HUDEP-2 (cell line): Measurements from ENCODE around the gene KPNA3.

Experiments
- DNase-seq, 76 experiments: peaks; one replicate each; lab custom pipeline; 2025; ENCODE audit not compliant: unreplicated experiment in 76 of 76; lab: John Stamatoyannopoulos, UW

Gene KPNA3

DNA sequence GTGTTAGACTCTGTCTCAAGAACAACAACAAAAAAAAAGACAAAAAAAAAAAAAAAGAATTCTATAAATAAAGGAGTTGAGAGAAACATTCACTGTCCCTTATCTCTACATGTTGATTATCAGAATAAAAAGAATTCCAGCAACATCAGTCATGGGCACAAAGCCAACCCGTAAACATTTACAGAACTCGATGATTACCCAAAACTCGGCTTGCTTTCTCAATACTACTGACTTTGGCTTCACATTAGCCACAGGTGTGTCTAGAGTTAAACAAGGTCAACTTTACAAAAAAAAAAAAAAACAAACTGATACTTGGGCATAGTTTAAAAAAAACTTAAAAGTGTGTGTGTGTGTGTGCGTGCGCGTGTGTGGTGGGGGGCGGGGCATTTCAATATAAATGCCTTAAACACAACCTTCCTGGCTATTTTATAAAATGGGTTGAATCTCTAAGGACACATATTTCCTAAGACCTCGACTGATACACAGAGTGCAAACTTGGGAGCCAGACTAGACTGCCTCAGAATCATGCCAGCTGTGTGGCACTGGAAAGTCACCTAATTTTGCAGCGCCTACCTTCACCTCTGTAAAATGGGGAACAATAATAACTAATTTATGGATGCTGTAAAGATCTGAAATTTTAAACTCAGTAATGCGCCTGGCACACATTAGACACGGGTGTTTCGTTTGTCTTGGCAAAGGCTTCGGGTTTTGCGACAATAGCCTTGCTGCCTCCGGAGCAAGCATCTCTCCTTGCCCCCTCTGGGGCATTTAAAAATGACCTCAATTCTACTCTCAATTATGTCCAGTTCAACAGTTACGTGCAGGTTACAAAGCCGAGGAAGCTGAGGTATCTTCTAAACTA lies 102.1 kb downstream of the KPNA3 start:
- peak in 24 of 76 experiments; percentile 3 to 47 (median 22) for DNase-seq

DNA sequence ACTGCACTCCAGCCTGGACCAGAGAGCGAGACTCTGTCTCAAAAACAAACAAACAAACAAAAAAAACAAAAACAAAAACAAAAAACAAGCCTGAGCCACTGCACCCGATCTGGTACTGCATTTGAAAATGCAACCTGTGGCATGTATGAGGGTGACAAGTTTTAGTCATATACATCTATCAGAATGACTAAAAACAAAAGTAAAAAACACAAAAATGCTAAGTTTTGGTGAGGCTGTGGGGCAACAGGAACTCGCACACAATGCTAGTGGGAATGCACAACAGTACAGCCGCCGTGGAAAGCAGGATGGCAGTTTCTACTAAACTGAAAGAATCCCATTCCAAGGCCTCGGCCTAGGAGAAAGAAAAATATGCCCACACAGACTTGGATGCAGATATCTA lies 109.0 kb downstream of the KPNA3 start:
- DNase-seq: no peak

DNA sequence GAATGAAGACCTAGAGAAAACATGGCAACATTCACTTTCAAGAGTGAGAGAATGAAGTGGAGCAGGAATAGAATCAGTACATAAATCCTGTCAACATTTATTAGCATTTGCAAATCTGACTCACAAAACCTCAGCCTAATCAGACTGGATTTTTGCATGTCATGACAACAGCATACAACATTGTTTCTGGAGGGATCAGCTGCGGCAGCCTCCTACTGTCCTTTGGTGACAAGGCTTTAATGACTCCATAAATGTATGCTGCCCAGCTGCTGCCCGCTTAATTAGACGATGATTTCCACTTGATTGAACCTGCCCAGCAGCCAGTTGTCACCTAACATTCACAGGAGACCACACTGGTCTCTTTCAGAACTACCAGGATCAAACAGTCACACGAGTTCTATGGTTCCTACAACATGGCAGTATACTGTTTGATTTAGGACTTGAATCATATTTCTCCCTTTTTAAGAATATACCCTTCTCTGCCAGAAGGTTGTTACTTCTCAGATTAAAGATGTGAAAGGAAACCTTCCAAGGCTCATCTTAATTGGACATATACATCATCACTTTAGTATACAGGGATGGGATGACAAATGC lies 110.5 kb downstream of the KPNA3 start:
- DNase-seq: no peak

DNA sequence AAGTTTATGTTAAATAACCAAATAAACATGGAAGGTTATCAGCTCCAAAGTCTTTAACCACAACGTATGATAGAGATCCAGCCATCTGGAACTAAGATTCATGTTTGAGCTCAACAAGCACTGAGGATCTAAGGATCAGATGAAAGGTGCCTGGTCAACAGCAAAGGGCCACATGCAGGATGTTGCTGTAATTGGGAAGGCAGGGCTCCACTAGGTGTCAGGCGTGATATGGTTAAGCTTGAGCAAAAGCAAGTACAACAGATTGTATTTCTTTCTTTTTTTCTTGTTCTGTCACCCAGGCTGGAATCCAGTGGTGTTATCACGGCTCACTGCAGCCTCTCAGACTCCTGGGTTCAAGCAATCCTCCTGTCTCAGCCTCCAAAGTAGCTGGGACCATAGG lies 113.2 kb downstream of the KPNA3 start:
- DNase-seq: peak in 25 of 76 experiments; percentile 1 to 42 (median 18)

DNA sequence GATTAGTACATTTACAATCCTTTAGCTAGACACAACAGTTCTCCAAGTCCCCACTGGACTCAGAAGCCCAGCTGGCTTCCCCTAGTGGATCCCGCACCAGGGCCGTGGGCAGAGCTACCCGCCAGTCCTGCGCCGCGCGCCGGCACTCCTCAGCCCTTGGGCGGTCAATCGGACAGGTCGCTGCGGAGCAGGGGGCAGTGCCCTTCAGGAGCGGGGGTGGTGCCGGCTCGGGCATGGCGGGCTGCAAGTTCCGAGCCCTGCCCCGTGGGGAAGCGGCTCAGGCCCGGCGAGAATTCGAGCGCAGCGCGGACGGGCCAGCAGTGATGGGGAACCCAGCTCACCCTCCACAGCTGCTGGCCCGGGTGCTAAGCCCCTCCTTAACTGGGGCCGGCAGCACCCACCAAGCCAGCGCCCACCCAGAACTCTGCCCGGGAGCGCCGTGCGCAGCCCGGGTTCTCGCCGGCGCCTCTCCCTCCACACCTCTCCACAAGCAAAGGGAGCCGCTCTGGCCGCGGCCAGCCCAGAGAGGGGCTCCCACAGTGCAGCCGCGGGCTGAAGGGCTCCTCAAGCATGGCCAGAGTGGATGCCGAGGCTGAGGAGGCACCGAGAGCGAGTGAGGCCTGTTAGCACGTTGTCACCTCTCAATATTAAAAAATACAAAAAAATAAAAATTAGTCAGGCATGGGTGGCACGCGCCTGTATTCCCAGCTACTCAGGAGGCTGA lies 114.1 kb downstream of the KPNA3 start:
- no peak for DNase-seq

DNA sequence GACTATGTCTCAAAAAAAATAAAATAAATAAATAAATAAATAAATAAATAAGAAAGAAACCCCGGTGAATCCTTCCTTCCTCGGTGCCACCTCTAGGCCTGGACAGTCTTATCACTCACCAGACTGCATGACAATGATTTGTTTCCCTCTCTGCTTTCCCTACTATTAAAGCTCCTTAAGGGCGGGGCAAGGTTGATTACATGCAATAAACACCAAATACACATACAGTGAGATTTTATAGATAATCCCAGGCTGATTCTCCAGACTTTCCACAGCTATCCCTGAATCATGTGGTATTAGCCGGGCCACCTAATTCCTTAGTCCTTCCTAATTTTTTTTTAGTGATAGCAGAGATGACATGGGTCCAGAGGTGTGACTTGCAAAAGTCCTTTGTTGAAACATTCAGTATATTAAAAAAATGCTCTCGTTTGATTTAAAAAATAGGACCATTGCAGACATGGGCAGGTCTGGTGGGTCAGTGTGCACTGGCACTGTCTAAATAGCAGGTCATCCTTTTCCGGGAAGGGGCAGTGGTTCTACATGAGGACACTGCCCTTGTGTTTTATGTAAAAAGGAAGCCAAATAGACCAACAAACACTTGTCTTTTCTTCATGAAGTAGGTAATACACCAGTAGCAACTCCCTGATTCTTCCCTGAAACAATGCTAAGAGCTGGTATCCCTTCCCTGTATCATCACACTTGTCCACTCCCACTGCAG lies 115.7 kb downstream of the KPNA3 start:
- no peak for DNase-seq

DNA sequence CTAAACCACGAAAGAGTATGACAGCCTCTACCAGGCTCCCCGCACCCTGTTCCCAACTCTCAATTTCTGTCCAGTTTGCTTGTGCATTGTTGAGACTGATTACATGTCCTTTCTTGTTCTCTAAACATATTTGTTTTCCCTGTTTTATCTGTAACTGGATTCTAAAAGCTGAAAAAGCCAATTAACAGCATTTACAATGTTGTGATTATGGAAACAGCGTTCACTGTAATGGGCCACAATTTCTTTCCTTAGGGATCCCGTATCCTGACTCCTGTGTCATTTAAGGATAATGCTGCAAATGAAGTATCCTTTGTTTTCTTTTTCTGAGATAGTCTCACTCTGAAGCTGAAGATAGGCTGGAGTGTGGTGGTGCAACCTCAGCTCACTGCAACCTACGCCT lies 121.7 kb downstream of the KPNA3 start:
- no peak for DNase-seq

DNA sequence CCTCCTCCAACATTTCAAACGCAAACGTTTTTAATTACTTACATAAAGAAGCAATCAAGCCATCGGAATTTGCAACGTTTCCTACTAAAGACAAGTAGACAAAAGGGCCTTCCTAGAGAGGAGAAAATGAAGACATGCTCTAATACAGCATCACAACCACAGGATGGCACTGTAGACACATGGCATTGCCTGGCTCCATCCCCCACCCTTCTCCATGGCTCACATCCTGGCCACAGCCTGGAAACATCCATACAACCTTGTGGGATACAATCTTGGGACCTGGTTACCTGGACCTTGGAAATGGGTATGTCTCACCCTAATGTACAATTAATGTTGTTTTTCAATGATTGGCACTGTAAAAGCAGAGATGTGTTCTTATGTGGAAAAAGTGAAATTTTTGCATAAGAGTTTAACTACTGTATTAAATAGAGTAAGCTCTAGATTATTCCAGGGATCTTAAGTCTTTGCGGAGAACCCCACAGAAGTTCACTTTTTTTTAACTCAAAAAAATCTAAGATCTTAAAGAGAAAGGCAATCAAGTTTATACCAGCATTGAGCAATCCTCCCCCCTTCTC lies 122.7 kb downstream of the KPNA3 start:
- peak in 35 of 76 experiments; percentile 2 to 45 (median 20) for DNase-seq

DNA sequence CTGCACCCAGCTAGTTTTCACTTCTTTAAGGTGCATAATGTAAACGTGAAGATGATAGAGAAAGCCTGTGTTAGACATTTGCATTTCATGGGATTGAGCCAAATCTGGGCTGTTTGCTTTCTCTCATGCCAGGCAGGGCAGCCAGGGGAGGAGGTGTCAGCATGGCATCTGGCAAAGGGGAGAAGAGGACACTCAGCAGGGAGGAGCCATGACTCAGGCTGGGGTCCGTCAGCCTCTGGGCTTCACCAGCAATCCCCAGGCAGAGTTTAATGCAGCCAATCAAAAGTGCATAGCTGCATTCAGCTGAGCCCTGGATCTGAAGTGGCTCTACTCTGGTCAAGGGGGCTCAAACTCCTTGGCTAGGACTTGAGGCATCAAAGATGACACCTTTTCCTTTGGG lies 124.7 kb downstream of the KPNA3 start:
- DNase-seq: no peak

DNA sequence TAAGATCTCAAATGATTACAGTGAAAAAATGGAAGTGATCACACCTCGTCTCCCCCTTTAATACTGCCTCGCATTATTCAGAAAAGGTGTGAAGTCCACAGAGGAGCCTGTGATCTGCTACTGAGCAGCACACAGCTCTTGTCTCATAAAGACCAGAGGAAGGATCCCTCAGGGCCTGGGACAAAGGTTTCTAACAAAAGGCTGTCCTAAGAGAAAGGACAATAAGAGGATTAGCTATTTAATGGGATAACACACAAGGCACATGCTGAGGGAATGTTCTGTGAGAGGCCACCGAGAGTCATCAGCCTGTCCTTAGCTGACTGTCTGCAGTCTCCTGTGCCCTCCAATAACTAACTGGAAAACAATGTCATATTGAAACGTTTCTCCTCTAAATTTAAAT lies 127.9 kb downstream of the KPNA3 start:
- no peak for DNase-seq

DNA sequence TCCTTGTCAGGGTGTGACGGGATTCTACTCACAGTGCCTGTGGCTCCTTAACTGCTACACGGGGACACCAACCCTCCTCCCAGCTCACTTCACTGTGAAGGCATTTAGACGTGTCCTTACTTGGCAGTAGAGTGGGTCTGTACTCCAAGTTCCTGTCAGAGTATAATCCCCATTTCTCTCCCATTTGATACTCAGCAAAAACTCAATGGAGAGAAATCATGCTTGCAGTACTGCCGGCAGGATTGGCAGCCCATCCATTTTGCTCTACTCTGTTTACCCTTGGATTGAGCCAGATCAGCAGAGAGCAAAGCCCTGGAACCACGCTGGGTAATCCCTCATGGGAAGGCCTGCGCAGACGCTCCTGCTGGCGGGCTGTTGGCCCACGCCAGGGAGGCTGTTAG lies 135.2 kb downstream of the KPNA3 start:
- no peak for DNase-seq

DNA sequence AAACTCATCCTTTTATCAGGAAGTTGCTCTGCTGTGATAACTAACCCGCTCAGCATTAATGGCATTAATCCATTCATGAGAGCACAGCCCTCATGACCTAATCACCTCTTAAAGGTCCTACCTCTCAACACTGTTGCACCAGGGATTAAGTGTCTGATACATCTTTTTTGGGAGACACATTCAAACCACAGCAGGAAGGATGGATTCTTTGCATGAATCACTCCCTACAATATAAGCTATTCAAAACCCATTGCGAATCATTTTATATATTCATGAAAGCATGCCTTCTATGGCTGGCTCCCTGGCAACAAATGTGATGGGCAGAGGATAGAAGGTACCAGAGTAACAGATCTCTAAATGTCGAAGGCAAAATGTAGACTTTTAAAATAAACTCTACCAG lies 136.6 kb downstream of the KPNA3 start:
- no peak for DNase-seq

DNA sequence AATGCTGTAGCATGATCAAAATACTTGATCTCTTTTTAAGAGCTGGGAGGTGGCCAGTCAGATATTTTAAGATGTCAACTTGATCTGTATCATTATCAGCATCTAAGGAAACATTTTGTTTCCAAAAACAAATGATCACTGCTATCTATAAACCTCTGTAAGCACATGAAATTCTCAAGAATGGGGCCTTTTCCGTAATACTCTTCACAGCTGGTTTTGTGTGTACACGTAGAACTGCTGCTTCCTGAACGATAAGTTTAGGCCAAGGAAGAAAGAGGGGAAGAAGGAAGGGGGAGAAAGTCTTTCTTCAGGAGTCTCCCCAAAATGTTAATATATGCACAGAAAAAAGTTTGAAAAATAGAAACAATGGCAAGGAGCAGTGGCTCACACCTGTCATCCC lies 138.5 kb downstream of the KPNA3 start:
- DNase-seq: no peak

DNA sequence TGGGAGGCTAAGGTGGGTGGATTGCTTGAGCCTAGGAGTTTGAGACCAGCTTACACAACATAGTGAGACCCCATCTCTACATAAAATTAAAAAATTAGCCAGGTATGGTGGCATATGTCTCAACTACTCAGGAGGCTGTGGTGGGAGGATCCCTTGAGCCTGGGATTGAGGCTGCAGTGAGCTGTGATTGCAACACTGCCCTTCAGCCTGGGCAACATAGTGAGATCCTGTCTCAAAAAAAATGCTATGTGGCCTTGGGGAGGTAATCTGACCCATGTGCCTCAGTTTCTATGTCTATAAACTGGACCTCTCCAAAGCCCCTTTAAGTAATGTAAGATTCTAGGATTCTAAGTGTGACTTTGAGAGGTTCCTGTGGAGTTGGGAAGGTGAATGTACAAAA lies 139.0 kb downstream of the KPNA3 start:
- no peak for DNase-seq

DNA sequence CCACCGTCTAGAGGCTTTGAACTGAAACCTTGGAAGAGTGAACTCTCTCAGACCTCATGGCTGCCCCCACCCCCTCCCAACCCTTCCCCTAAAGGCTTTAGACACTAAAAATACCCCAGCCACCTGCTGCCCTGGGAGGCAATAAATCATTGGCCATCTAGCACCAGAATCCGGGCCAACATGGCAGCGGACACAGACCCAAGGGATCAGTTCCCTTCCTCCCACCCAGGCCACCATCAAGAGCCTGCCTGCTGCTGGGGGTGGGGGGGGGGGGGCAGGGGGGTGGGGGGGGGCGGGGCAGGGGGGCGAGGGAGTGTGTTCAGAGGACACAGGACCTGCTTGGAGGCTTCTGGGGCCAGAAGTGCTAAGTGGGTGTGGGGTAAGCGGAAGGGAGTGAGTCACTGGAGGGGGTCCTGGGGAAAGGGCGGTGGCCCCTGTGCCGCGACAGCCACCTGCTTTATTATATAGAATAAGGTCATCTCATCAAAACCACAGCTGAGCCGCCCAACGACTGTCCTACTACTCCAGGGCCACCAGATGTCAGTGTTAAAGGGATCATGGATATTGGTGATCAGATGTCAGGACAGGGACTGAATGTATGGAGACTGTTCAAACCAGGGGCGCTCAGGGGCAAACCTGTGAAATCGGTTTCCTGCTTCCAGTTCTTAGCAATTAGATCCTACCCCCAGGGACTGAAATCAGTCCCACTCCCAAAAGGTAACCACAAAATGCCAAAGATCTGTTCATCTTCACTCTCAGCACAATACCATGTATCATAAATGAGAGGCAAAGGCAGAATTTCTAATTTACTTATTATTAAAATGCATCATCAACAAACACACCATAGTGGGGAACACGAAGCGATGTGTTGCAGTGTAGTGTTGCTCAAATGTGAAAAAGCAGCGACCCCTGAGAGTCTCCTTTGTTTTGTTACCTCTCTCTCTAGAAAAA lies 139.9 kb downstream of the KPNA3 start:
- DNase-seq: peak in 55 of 76 experiments; percentile 1 to 58 (median 24)

DNA sequence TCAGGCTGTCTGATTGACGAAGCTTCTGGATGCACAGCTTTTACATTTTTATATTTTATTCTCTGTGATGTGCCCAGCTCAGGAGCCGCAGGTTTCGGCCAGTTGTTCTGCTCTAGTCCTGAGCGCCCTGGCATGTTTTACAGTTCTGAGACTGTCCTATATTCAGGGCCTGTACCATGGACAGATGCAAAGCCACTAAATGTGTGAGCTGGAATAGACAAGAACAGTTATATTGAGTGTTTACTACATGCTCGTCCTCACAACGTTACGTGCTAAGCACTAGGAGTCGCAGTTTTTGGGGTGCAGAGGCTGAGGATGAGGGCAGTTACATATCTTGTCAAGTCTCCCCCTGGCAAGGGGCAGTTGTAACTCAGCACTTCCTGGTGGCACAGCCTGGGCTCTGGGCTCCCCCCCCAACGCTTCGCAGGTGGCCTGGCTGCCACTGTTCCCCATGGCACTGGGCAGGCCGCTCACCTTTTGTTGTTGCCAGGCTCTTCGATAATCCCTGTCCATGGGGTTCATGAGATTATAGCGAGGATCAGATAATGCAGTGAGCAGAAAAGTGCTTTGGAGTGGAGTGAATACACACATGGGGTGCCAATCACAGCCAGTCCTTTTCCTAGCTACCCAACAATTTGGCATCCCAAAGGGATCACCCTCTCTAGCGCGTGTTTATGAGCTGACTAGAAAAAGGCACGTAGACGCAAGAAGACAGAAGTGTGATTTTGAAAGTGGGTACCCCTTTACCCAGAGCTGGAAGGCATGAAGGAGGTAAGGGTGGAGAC lies 140.7 kb downstream of the KPNA3 start:
- DNase-seq: no peak

DNA sequence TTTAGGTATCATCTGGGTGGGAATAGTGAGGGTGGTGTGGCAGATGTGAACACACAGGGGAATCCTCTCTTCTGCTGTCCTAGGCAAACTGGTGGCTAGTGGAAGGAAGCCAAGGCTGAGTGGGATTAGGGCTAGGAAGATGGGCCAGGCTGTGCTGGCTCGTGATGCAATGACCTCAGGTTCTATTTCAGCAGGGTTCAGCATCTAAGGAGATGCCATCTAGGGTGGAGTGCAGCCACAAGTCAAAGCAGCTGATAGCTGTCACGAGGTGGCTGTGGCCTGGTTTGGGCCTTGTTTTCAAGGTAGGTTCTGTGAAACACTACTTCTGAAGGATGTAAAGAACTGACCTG lies 142.5 kb downstream of the KPNA3 start:
- DNase-seq: no peak
